SK-N-SH (cell line): ENCODE data around the gene JOSD1. TPM values are rescaled to one million over a fixed set of nuclear protein-coding genes. Genes with fewer than 3 reads are reported as not detected.

Source experiments
- CTCF ChIA-PET: fragments of 300-600, 350-600 bp; formaldehyde crosslinking; extraction: SDS; loops from one replicate; lab custom pipeline; 2021; lab: Yijun Ruan, JAX
- POLR2A ChIA-PET: fragments of 350-600 bp; sonication (Branson Sonifier 250); formaldehyde crosslinking; extraction: SDS; loops from one replicate; lab custom pipeline; 2020; ENCODE audit warnings: antibody characterized with exemption, inconsistent platforms; lab: Yijun Ruan, JAX
- DNase-seq: peaks from one replicate; pipeline ENCODE4 v3.0.0; 2012
- H2AFZ ChIP-seq: fragments of 200-600 bp; sonication (generic); 2 replicates; pipeline ENCODE4 v1.8.1; 2016; ENCODE audit warnings: antibody characterized with exemption, mild to moderate bottlenecking, low read depth
- H3F3A ChIP-seq: fragments of 200-600 bp; sonication (generic); replicated peaks from 2 replicates; pipeline ENCODE3; 2016; ENCODE audit warnings: antibody characterized with exemption, mild to moderate bottlenecking; ENCODE audit not compliant: insufficient read depth
- H3K27ac ChIP-seq, 2 experiments: fragments of 200-500 bp in 1 of 2; fragments of 200-600 bp in 1 of 2; sonication (Bioruptor generic) in 1 of 2; sonication (generic), shearing (Covaris generic) in 1 of 2; 2 replicates each; pipeline versions ENCODE4 v1.5.1 to v1.6.1; 2014 to 2016; ENCODE audit warnings: low read depth in 2 of 2, inconsistent platforms in 1 of 2, low read length in 1 of 2, mild to moderate bottlenecking in 1 of 2, mixed read lengths in 1 of 2
- H3K27me3 ChIP-seq: fragments of 200-600 bp; sonication (generic), shearing (Covaris generic); 2 replicates; pipeline ENCODE4 v1.6.1; 2016; ENCODE audit warnings: mixed run types; ENCODE audit not compliant: insufficient read depth
- H3K36me3 ChIP-seq, 2 experiments: fragments of 200-500 bp in 1 of 2; fragments of 200-600 bp in 1 of 2; sonication (Bioruptor generic) in 1 of 2; sonication (generic) in 1 of 2; replicated peaks in 1 of 2; 2 replicates each; pipeline versions ENCODE3 to v1.5.1; 2014 to 2016; ENCODE audit warnings: low read length in 1 of 2, mild to moderate bottlenecking in 1 of 2; ENCODE audit not compliant: insufficient read depth in 2 of 2, control insufficient read depth in 1 of 2
- H3K4me1 ChIP-seq, 2 experiments: fragments of 200-500 bp in 1 of 2; fragments of 200-600 bp in 1 of 2; sonication (Bioruptor generic) in 1 of 2; sonication (generic), shearing (Covaris generic) in 1 of 2; 2 replicates each; pipeline versions ENCODE4 v1.5.1 to v1.6.1; 2014 to 2016; ENCODE audit warnings: low read depth in 1 of 2, low read length in 1 of 2, mixed run types in 1 of 2; ENCODE audit not compliant: insufficient read depth in 2 of 2, control insufficient read depth in 1 of 2
- H3K4me2 ChIP-seq: fragments of 200-600 bp; sonication (generic), shearing (Covaris generic); 2 replicates; pipeline ENCODE4 v1.6.1; 2017; ENCODE audit warnings: mixed run types
- H3K4me3 ChIP-seq, 2 experiments: fragments of 200-500 bp in 1 of 2; fragments of 200-600 bp in 1 of 2; sonication (Bioruptor generic) in 1 of 2; sonication (generic), shearing (Covaris generic) in 1 of 2; 2 replicates each; pipeline versions ENCODE4 v1.5.1 to v1.8.1; 2014 to 2016; ENCODE audit warnings: low read depth in 2 of 2, inconsistent platforms in 1 of 2, low read length in 1 of 2, mild to moderate bottlenecking in 1 of 2, mixed read lengths in 1 of 2, moderate library complexity in 1 of 2
- H3K79me2 ChIP-seq: fragments of 200-600 bp; sonication (generic); 2 replicates; pipeline ENCODE4 v1.8.1; 2017; ENCODE audit warnings: mild to moderate bottlenecking; ENCODE audit not compliant: insufficient read depth
- H3K9ac ChIP-seq: fragments of 200-600 bp; sonication (generic); 2 replicates; pipeline ENCODE4 v1.6.1; 2017; ENCODE audit warnings: mixed run types
- H3K9me2 ChIP-seq: fragments of 200-600 bp; sonication (generic); 2 replicates; pipeline ENCODE4 v1.6.1; 2017; ENCODE audit warnings: mixed run types
- H3K9me3 ChIP-seq: fragments of 200-600 bp; sonication (generic); 2 replicates; pipeline ENCODE4 v1.6.1; 2017; ENCODE audit warnings: mixed run types, mild to moderate bottlenecking, moderate library complexity
- H4K20me1 ChIP-seq: fragments of 200-600 bp; sonication (generic); 2 replicates; pipeline ENCODE4 v1.6.1; 2017; ENCODE audit warnings: mild to moderate bottlenecking, mixed run types; ENCODE audit not compliant: insufficient read depth
- ELF1 ChIP-seq: IDR thresholded peaks from 2 replicates; pipeline ENCODE4 v1.4.0; 2012
- EP300 ChIP-seq, 2 experiments: IDR thresholded peaks; 2 replicates each; pipeline versions ENCODE4 v1.4.0 to v1.6.1; 2012; ENCODE audit warnings: borderline replicate concordance in 1 of 2, low read depth in 1 of 2, low read length in 1 of 2
- FOSL2 ChIP-seq: IDR thresholded peaks from 2 replicates; pipeline ENCODE4 v1.4.0; 2012; ENCODE audit warnings: low read depth, mild to moderate bottlenecking, moderate library complexity, borderline replicate concordance
- GABPA ChIP-seq: IDR thresholded peaks from 2 replicates; pipeline ENCODE4 v1.4.0; 2012; ENCODE audit warnings: low read depth, mild to moderate bottlenecking
- MAX ChIP-seq: IDR thresholded peaks from 2 replicates; pipeline ENCODE4 v1.4.0; 2012; ENCODE audit warnings: low read depth
- MEF2A ChIP-seq: IDR thresholded peaks from 2 replicates; pipeline ENCODE4 v1.4.0; 2012; ENCODE audit warnings: low read depth, borderline replicate concordance
- NFIC ChIP-seq: IDR thresholded peaks from 2 replicates; pipeline ENCODE4 v1.4.0; 2012; ENCODE audit warnings: borderline replicate concordance
- NRF1 ChIP-seq: IDR thresholded peaks from 2 replicates; pipeline ENCODE4 v1.6.1; 2012; ENCODE audit warnings: low read depth, mild to moderate bottlenecking, low read length
- PBX3 ChIP-seq: IDR thresholded peaks from 2 replicates; pipeline ENCODE4; 2012
- POLR2AphosphoS5 ChIP-seq: IDR thresholded peaks from 2 replicates; pipeline ENCODE4 v1.6.1; 2012; ENCODE audit warnings: low read depth, low read length
- SIN3A ChIP-seq: IDR thresholded peaks from 2 replicates; pipeline ENCODE4 v1.6.1; 2012; ENCODE audit warnings: low read depth, mild to moderate bottlenecking, low read length, moderate library complexity, borderline replicate concordance
- TAF1 ChIP-seq: IDR thresholded peaks from 2 replicates; pipeline ENCODE4 v1.6.1; 2012; ENCODE audit warnings: low read depth, mild to moderate bottlenecking, low read length, moderate library complexity, borderline replicate concordance
- TCF12 ChIP-seq: IDR thresholded peaks from 2 replicates; pipeline ENCODE4 v1.4.0; 2012
- TEAD4 ChIP-seq: IDR thresholded peaks from 2 replicates; pipeline ENCODE4 v1.4.0; 2012; ENCODE audit warnings: mild to moderate bottlenecking, borderline replicate concordance; ENCODE audit not compliant: insufficient read depth
- USF1 ChIP-seq: IDR thresholded peaks from 2 replicates; pipeline ENCODE4 v1.4.0; 2012; ENCODE audit warnings: low read depth, borderline replicate concordance
- ZBTB33 ChIP-seq: IDR thresholded peaks from 2 replicates; pipeline ENCODE4 v1.4.0; 2012; ENCODE audit warnings: low read depth, borderline replicate concordance
- WGBS: methylation state at CpG from one replicate; pipeline ENCODE4 v1.1.6; 2017; ENCODE audit warnings: low lambda C conversion rate; 5-methylcytosine and 5-hydroxymethylcytosine counted together
- polyA plus RNA-seq, 3 experiments: library from polyadenylated mRNA; depleted of rRNA; stranded (reverse); fragments of >200 nt; gene quantifications; 2 replicates each; pipeline ENCODE4 v1.2.3, GENCODE V29; 2012
- TF ChIP-seq, protein P1 (sequence below): IDR thresholded peaks from 2 replicates; pipeline ENCODE4 v1.6.1; 2012; ENCODE audit warnings: mild to moderate bottlenecking, low read depth, low read length, moderate library complexity

JOSD1 gene
- polyA plus RNA-seq, 1 of the 3 experiments (the other 2 are of a cell fraction), result 17.8 TPM

DNA sequence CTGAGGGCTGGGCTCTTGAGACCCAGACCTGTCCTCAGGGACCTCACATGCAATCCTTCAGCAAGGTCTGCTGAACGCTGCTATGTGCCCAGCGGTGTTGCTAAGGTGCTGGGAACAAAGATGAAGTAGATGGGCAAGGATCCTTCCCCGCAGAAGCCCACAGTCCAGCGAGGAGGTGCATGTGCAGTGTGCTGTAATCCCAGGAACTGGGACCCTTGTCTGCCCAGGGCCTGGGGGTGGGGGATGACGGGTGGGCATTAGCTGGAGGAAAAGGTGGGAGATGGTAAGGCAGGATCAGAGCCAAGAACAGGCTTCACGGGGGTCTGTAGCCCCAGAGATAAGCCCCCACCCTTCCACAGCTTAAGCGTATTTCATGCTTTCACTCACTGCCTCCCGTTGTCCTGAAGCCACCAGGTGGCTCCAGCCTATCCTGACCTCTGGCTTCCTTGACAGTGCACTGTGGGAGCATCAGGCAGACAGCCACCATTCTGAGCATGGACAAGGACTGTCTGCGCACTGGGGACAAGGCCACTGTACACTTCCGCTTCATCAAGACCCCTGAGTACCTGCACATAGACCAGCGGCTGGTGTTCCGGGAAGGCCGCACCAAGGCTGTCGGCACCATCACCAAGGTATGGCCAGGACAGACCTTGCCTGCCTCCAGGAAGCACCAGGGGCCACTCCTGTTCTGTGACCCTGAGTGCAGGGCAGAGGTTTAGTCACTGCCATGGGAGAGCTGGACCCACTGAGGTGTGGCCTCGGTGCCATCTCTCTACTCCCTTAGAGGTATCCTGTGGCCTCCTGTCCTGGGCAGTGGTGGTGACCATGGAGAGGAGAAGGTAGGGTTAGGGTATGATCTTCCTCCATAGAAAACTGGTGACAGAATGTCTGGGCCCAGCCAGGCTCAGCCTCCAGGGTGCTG is 27.0 kb upstream of the JOSD1 start:
- H3K4me3 ChIP-seq, result no peak overlapping the region
- WGBS, result 93% methylated on average over 5 of the region's 15 CpGs
- H3K27me3 ChIP-seq, result no peaks in the 10 kb centered on the region
- no peaks in the 10 kb centered on the region for H3K79me2 ChIP-seq
- H3K9me3 ChIP-seq, result no peaks in the 10 kb centered on the region
- H3K36me3 ChIP-seq, result peaks cover 0 to 33% of the 10 kb centered on the region in 2 experiments
- DNase-seq, result no peak
- CTCF ChIA-PET, result no interaction called here
- POLR2A ChIA-PET, result no interaction called here
- no peak for TF ChIP-seq ZBTB33
- TF ChIP-seq ELF1, result no peak
- no peak for TF ChIP-seq POLR2AphosphoS5
- no peak for TF ChIP-seq NRF1
- TF ChIP-seq EP300 (IDR thresholded peaks at IDR 0.05; ENCODE audit: borderline replicate concordance in 1 of 2, low read depth in 1 of 2, low read length in 1 of 2), result no peak
- TF ChIP-seq, protein P1, sequence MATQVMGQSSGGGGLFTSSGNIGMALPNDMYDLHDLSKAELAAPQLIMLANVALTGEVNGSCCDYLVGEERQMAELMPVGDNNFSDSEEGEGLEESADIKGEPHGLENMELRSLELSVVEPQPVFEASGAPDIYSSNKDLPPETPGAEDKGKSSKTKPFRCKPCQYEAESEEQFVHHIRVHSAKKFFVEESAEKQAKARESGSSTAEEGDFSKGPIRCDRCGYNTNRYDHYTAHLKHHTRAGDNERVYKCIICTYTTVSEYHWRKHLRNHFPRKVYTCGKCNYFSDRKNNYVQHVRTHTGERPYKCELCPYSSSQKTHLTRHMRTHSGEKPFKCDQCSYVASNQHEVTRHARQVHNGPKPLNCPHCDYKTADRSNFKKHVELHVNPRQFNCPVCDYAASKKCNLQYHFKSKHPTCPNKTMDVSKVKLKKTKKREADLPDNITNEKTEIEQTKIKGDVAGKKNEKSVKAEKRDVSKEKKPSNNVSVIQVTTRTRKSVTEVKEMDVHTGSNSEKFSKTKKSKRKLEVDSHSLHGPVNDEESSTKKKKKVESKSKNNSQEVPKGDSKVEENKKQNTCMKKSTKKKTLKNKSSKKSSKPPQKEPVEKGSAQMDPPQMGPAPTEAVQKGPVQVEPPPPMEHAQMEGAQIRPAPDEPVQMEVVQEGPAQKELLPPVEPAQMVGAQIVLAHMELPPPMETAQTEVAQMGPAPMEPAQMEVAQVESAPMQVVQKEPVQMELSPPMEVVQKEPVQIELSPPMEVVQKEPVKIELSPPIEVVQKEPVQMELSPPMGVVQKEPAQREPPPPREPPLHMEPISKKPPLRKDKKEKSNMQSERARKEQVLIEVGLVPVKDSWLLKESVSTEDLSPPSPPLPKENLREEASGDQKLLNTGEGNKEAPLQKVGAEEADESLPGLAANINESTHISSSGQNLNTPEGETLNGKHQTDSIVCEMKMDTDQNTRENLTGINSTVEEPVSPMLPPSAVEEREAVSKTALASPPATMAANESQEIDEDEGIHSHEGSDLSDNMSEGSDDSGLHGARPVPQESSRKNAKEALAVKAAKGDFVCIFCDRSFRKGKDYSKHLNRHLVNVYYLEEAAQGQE, result no peak
- no peak for TF ChIP-seq TAF1
- TF ChIP-seq GABPA, result no peak
- TF ChIP-seq MEF2A, result no peak
- TF ChIP-seq PBX3, result no peak
- no peak for TF ChIP-seq NFIC
- TF ChIP-seq TCF12, result no peak
- TF ChIP-seq SIN3A, result no peak
- no peak for TF ChIP-seq FOSL2
- TF ChIP-seq USF1, result no peak
- TF ChIP-seq MAX, result no peak
- TF ChIP-seq TEAD4, result no peak
- no peaks in the 10 kb centered on the region for H3K9me2 ChIP-seq
- no peak overlapping the region for H2AFZ ChIP-seq
- no peak overlapping the region for H3K4me2 ChIP-seq
- H3F3A ChIP-seq, result no peaks in the 10 kb centered on the region
- no peaks in the 10 kb centered on the region for H3K4me1 ChIP-seq
- H4K20me1 ChIP-seq, result no peaks in the 10 kb centered on the region
- H3K9ac ChIP-seq, result no peak overlapping the region
- no peak overlapping the region for H3K27ac ChIP-seq
